MM.1S (cell line): ENCODE measurements around the gene PSMC4.

Experiments
- DNase-seq: peaks from one replicate; pipeline ENCODE4 v3.0.0-alpha.2; 2015
- H2AFZ ChIP-seq: fragments of 300-600 bp; sonication (generic); 2 replicates; pipeline ENCODE4 v1.6.0; 2016; ENCODE audit warnings: antibody characterized with exemption, low read length
- H3F3A ChIP-seq: fragments of 300-600 bp; sonication (generic); 2 replicates; pipeline ENCODE4 v1.6.1; 2016; ENCODE audit warnings: mild to moderate bottlenecking, antibody characterized with exemption, low read length, moderate library complexity, mixed read lengths; ENCODE audit not compliant: insufficient read depth
- H3K27ac ChIP-seq: fragments of 300-600 bp; sonication (generic); 2 replicates; pipeline ENCODE4 v1.5.1; 2016; ENCODE audit warnings: mild to moderate bottlenecking, low read length
- H3K27me3 ChIP-seq: fragments of 300-600 bp; sonication (generic); replicated peaks from 2 replicates; pipeline ENCODE4 v1.6.0; 2016; ENCODE audit warnings: low read length; ENCODE audit not compliant: insufficient read depth
- H3K36me3 ChIP-seq: fragments of 300-600 bp; sonication (generic); replicated peaks from 2 replicates; pipeline ENCODE4 v1.6.1; 2016; ENCODE audit warnings: mild to moderate bottlenecking, low read length, mixed read lengths; ENCODE audit not compliant: insufficient read depth
- H3K4me1 ChIP-seq: fragments of 300-600 bp; sonication (generic); 2 replicates; pipeline ENCODE4 v1.6.1; 2016; ENCODE audit warnings: low read length, mixed read lengths
- H3K4me2 ChIP-seq: fragments of 300-600 bp; sonication (generic); 2 replicates; pipeline ENCODE4 v1.6.0; 2016; ENCODE audit warnings: low read depth, low read length
- H3K4me3 ChIP-seq: fragments of 300-600 bp; sonication (generic); 2 replicates; pipeline ENCODE4 v1.5.1; 2016; ENCODE audit warnings: low read length, mixed read lengths
- H3K79me2 ChIP-seq: fragments of 300-600 bp; sonication (generic); 2 replicates; pipeline ENCODE4 v1.6.1; 2016; ENCODE audit warnings: mixed run types, low read length, mixed read lengths
- H3K9ac ChIP-seq: fragments of 300-600 bp; sonication (generic); 2 replicates; pipeline ENCODE4 v1.6.1; 2016; ENCODE audit warnings: low read length, mixed read lengths
- H3K9me2 ChIP-seq: fragments of 300-600 bp; sonication (generic); replicated peaks from 2 replicates; pipeline ENCODE4 v1.6.1; 2016; ENCODE audit warnings: mild to moderate bottlenecking, low read length, mixed read lengths; ENCODE audit not compliant: insufficient read depth
- H3K9me3 ChIP-seq: fragments of 300-600 bp; sonication (generic); replicated peaks from 2 replicates; pipeline ENCODE4 v1.6.1; 2016; ENCODE audit warnings: mild to moderate bottlenecking, low read length, mixed read lengths; ENCODE audit not compliant: insufficient read depth
- H4K20me1 ChIP-seq: fragments of 300-600 bp; sonication (generic); 2 replicates; pipeline ENCODE4 v1.6.1; 2016; ENCODE audit warnings: mild to moderate bottlenecking, low read length, moderate library complexity, mixed read lengths; ENCODE audit not compliant: insufficient read depth
- CTCF ChIP-seq: fragments of 300-600 bp; sonication (generic); IDR thresholded peaks from 2 replicates; pipeline ENCODE4 v1.5.1; 2016; ENCODE audit warnings: antibody characterized with exemption, low read length, mixed read lengths
- EZH2 ChIP-seq: fragments of 300-600 bp; sonication (generic); optimal IDR thresholded peaks from 2 replicates; pipeline ENCODE3; 2017; ENCODE audit warnings: low read depth, mild to moderate bottlenecking, antibody characterized with exemption, low read length, mixed read lengths
- EZH2phosphoT487 ChIP-seq: fragments of 300-600 bp; sonication (generic); IDR thresholded peaks from 2 replicates; pipeline ENCODE4 v1.6.1; 2018; ENCODE audit warnings: antibody characterized with exemption, low read length

Gene PSMC4

GRCh38 chr19:39936622-39937021, 34.3 kb upstream of the PSMC4 start:
- Histone ChIP-seq H3F3A (peaks cover 9% of the 10 kb centered on the region), H3K9me2 (no peaks in the 10 kb centered on the region), H3K9ac (no peak overlapping the region), H3K4me2 (no peak overlapping the region), H3K4me1 (peaks cover 20% of the 10 kb centered on the region), H4K20me1 (no peaks in the 10 kb centered on the region), H3K79me2 (no peaks in the 10 kb centered on the region), H3K9me3 (no peaks in the 10 kb centered on the region), H3K27ac (no peak overlapping the region), H3K4me3 (no peak overlapping the region), H3K27me3 (no peaks in the 10 kb centered on the region), H2AFZ (no peak overlapping the region), H3K36me3 (no peaks in the 10 kb centered on the region)
- TF ChIP-seq EZH2: no peak
- no peak for TF ChIP-seq CTCF
- no peak for TF ChIP-seq EZH2phosphoT487
- DNase-seq: no peak

DNA sequence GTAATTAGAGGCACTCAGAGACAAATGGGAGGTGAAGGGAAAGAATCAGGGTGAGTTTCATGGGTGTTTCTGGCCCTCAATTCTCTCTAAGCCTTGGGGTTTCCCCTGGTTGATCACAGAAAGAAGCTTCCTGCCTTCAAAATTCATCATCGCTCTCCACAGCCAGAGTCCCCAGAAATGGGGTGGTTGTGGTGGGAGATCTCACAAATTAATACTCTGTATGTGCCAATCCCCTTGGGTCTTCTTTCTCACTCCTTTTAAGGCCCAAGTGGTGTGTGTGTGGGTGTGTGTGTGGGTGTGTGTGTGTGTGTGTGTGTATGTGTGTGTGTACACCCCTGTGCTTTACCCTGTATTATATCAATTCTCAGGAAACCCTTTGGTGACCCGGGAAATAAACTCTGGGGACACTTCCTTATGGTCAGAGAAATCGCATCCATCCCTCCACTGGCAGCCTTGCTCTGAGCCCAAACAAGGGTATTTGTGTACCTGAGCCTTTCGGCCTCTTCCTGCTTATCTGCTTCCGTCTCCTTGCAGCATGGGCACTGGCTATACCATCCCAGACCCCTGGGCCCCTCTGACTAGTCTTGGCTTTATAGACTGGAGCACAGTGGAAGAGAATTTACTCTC, 33.8 kb upstream of the PSMC4 start:
- H3K4me1 ChIP-seq: peaks cover 23% of the 10 kb centered on the region
- no peaks in the 10 kb centered on the region for H3K27me3 ChIP-seq
- H3K79me2 ChIP-seq: no peaks in the 10 kb centered on the region
- H3K9me3 ChIP-seq: no peaks in the 10 kb centered on the region
- no peak overlapping the region for H3K4me3 ChIP-seq
- no peak overlapping the region for H3K27ac ChIP-seq
- no peaks in the 10 kb centered on the region for H3K9me2 ChIP-seq
- TF ChIP-seq CTCF (no peak), EZH2 (no peak), EZH2phosphoT487 (no peak)
- no peak overlapping the region for H3K4me2 ChIP-seq
- H3K9ac ChIP-seq: no peak overlapping the region
- no peaks in the 10 kb centered on the region for H4K20me1 ChIP-seq
- no peak overlapping the region for H2AFZ ChIP-seq
- no peaks in the 10 kb centered on the region for H3K36me3 ChIP-seq
- DNase-seq: peak; percentile 13
- peaks cover 15% of the 10 kb centered on the region for H3F3A ChIP-seq

DNA sequence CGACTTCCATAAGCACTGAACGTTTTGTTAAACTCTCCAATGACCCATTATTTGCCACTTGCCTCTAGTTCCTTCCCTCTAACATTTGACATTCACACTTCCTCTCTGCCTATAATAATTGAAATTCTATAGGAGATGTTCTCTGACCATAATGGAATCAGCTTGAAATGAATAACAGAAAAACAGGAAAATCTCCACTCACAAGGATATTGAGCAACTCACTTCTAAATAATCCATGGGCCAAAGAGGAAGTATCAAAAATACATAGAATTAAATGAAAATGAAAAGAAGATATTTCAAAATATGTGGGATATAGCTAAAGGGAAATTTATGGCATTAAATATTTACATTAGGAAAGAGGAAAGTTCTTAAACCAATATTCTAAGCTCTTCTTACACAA, 33.2 kb upstream of the PSMC4 start:
- H3K4me2 ChIP-seq: no peak overlapping the region

More for the DNA sequence above, 33.2 kb upstream of the PSMC4 start:
- no peaks in the 10 kb centered on the region for H3K36me3 ChIP-seq
- H3K27me3 ChIP-seq: no peaks in the 10 kb centered on the region
- H3K9me2 ChIP-seq: no peaks in the 10 kb centered on the region
- no peak overlapping the region for H2AFZ ChIP-seq
- no peak overlapping the region for H3K4me3 ChIP-seq
- H3F3A ChIP-seq: peaks cover 18% of the 10 kb centered on the region
- DNase-seq: no peak
- no peak overlapping the region for H3K27ac ChIP-seq
- no peak overlapping the region for H3K9ac ChIP-seq
- H3K79me2 ChIP-seq: no peaks in the 10 kb centered on the region
- peaks cover 26% of the 10 kb centered on the region for H3K4me1 ChIP-seq
- H4K20me1 ChIP-seq: no peaks in the 10 kb centered on the region
- no peaks in the 10 kb centered on the region for H3K9me3 ChIP-seq
- TF ChIP-seq EZH2phosphoT487: no peak
- no peak for TF ChIP-seq EZH2
- TF ChIP-seq CTCF: no peak
